ENCODE data around the gene HUWE1.

Gene HUWE1

GRCh38 chrX:53483838-53484405 is 202.6 kb downstream of the HUWE1 start:
- no peak overlapping the region for H3K4me3 ChIP-seq (ENCODE audit: control insufficient read depth, low read depth, low read length)
- no peak for TF ChIP-seq CTCF (conservative IDR thresholded peaks at IDR 0.05; ENCODE audit: control insufficient read depth, insufficient read depth, low read depth, low read length)
- peak; percentile 48 for DNase-seq (ENCODE audit: low read depth)

DNA sequence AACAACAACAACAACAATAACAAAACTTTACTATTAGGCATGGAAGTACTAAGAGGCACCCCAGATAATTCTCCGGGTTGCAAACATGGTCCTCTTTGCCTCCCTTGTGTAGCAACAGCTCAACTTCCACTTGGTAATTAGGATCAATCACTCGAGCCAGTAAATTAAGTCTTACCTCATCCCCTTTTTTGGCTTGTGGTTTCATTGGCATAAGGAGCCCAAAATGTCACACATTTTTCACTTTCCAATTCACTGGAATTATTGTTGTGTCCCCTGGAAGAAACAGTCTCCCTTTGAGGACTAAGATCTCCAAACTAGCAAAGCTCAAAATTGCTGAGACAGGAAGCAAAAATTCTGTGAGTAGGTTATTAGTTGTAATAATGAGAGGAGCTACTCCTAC is 203.1 kb downstream of the HUWE1 start:
- DNase-seq (ENCODE audit: low read depth), result no peak
- H3K4me3 ChIP-seq (ENCODE audit: control insufficient read depth, low read depth, low read length), result no peak overlapping the region
- TF ChIP-seq CTCF (conservative IDR thresholded peaks at IDR 0.05; ENCODE audit: control insufficient read depth, insufficient read depth, low read depth, low read length), result no peak
